ENCODE data around the gene CCP110.

- TF ChIP-seq GATA2 (IDR thresholded peaks at IDR 0.05; ENCODE audit: low read depth, low read length) (no peak), GATA3 (IDR thresholded peaks at IDR 0.05; ENCODE audit: low read depth, low read length) (no peak)
Observed at GRCh38 chr16:19485611-19486010, 38.1 kb upstream of the CCP110 start.

All from SH-SY5Y (cell line).